Esophagus squamous epithelium (tissue), 5 donors: ENCODE results near the gene SPATA22. TPM values are rescaled to one million over a fixed set of nuclear protein-coding genes. Genes with fewer than 3 reads are reported as not detected.

Source experiments
- DNase-seq: peaks from one replicate; lab custom pipeline; 2025; lab: John Stamatoyannopoulos, UW
- H3K27ac ChIP-seq, 4 donors: fragments of 200-600 bp; sonication (generic); one replicate each; pipeline ENCODE4 v1.5.1; 2016 to 2019; ENCODE audit warnings: mild to moderate bottlenecking in 1 of 4
- H3K27me3 ChIP-seq, 4 donors: fragments of 200-600 bp; sonication (generic); 1 replicate in 3 of 4; 2 replicates in 1 of 4; pipeline versions ENCODE4 v1.5.1 to v1.6.0; 2017 to 2021; ENCODE audit warnings: antibody characterized with exemption in 1 of 4
- H3K36me3 ChIP-seq, 3 donors: fragments of 200-600 bp; sonication (generic); one replicate each; pipeline ENCODE4 v1.5.1; 2016 to 2019
- H3K4me1 ChIP-seq, 3 donors: fragments of 200-600 bp; sonication (generic); one replicate each; pipeline ENCODE4 v1.5.1; 2017 to 2019
- H3K4me3 ChIP-seq, 4 donors: fragments of 200-600 bp; sonication (generic); 1 replicate in 3 of 4; 2 replicates in 1 of 4; pipeline ENCODE4 v1.5.1; 2016 to 2019; ENCODE audit warnings: mild to moderate bottlenecking in 2 of 4, moderate library complexity in 1 of 4
- H3K9me3 ChIP-seq, 3 donors: fragments of 200-600 bp; sonication (generic); one replicate each; pipeline ENCODE4 v1.5.1; 2016 to 2019
- CTCF ChIP-seq, 6 experiments: fragments of 450-650 bp in 4 of 6; fragments of 200-600 bp in 2 of 6; sonication (generic) in 2 of 6; IDR thresholded peaks; one replicate each; pipeline ENCODE4 v1.5.1; 2016 to 2019; ENCODE audit warnings: antibody characterized with exemption in 6 of 6, mild to moderate bottlenecking in 4 of 6, moderate library complexity in 4 of 6
- POLR2A ChIP-seq, 4 donors: fragments of 450-650 bp; IDR thresholded peaks; one replicate each; pipeline ENCODE4 v1.6.1; 2017; ENCODE audit warnings: antibody characterized with exemption in 4 of 4, mild to moderate bottlenecking in 4 of 4, moderate library complexity in 3 of 4
- WGBS, 2 donors: methylation state at CpG; one replicate each; pipeline ENCODE4 v1.1.5; 2018; 5-methylcytosine and 5-hydroxymethylcytosine counted together
- intact Hi-C: fragments of 100-400 bp; cut with DNase I; formaldehyde crosslinking; loops from one replicate; pipeline ENCODE4 v1.15.0; 2022
- total RNA-seq, 4 donors: library from RNA; depleted of rRNA; stranded (reverse); fragments of >200 nt; gene quantifications; one replicate each; pipeline ENCODE4 v1.1.0, GENCODE V29; 2016
- donor health status: DM: yes; HTN: yes; CAD: no.

SPATA22 gene
- total RNA-seq, 4 donors from 2014 or later = 0.41 TPM; not detected in 3

- Histone ChIP-seq H3K27ac (no peak overlapping the region), H3K4me3 (no peak overlapping the region), H3K9me3 (no peaks in the 10 kb centered on the region), H3K4me1 (no peaks in the 10 kb centered on the region), H3K36me3 (no peaks in the 10 kb centered on the region), H3K27me3 (no peaks in the 10 kb centered on the region)
- 25 to 46% methylated on average over 2 of the region's 3 CpGs for WGBS, 2 donors
- intact Hi-C loops = no loop called here
- no peak for DNase-seq
- no peak for TF ChIP-seq CTCF (IDR thresholded peaks at IDR 0.05)
Measured at GRCh38 chr17:3482852-3483251, 11.2 kb upstream of the SPATA22 start.

GRCh38 chr17:3479988-3480387, 8.4 kb upstream of the SPATA22 start:
- TF ChIP-seq CTCF (IDR thresholded peaks at IDR 0.05) = no peak
- Histone ChIP-seq H3K9me3 (no peaks in the 10 kb centered on the region), H3K4me3 (no peak overlapping the region)

GRCh38 chr17:3475812-3476610, 4.4 kb upstream of the SPATA22 start, which contains the start of gene ASPA:
ASPA (plus strand) TSS chr17:3475997; CDS start chr17:3476160, 163 bp downstream.
- Histone ChIP-seq H3K9me3 (no peaks in the 10 kb centered on the region), H3K27ac (peak within 1 kb of the TSS; percentile 17 to 76 (median 66)), H3K4me1 (peaks cover 0 to 32% (median 0%) of the 10 kb centered on the region in 3 donors), H3K36me3 (no peaks in the 10 kb centered on the region), H3K4me3 (peak within 1 kb of the TSS; percentile 7 to 62 (median 40)), H3K27me3 (no peaks in the 10 kb centered on the region)
- DNase-seq = no peak
- WGBS, 2 donors = 16 to 20% methylated on average over 7 of the region's 7 CpGs
- TF ChIP-seq POLR2A (IDR thresholded peaks at IDR 0.05) (no peak), CTCF (IDR thresholded peaks at IDR 0.05) (no peak)
- intact Hi-C loops = no loop called here

More at GRCh38 chr17:3479988-3480387, 8.4 kb upstream of the SPATA22 start:
- Histone ChIP-seq H3K27me3 (no peaks in the 10 kb centered on the region), H3K36me3 (no peaks in the 10 kb centered on the region), H3K4me1 (peaks cover 0 to 22% (median 0%) of the 10 kb centered on the region in 3 donors), H3K27ac (no peak overlapping the region)
- intact Hi-C loops = no loop called here
- DNase-seq = no peak
- WGBS, 2 donors = 85 to 90% methylated on average over 3 of the region's 3 CpGs

- peak overlapping the region in 2 of 4 donors; percentile 38 to 62 for H3K4me3 ChIP-seq
- H3K9me3 ChIP-seq = no peaks in the 10 kb centered on the region
- no peaks in the 10 kb centered on the region for H3K36me3 ChIP-seq
- H3K27me3 ChIP-seq = no peaks in the 10 kb centered on the region
- intact Hi-C loops = no loop called here
- TF ChIP-seq POLR2A (IDR thresholded peaks at IDR 0.05) (no peak), CTCF (IDR thresholded peaks at IDR 0.05) (no peak)
- peak overlapping the region in 3 of 4 donors; percentile 60 to 76 (median 62) for H3K27ac ChIP-seq
- peaks cover 0 to 32% (median 0%) of the 10 kb centered on the region in 3 donors for H3K4me1 ChIP-seq
- 67 to 79% methylated on average over 4 of the region's 4 CpGs for WGBS, 2 donors
- DNase-seq = no peak
Measured at GRCh38 chr17:3475251-3475685, 3.6 kb upstream of the SPATA22 start.

- TF ChIP-seq CTCF (IDR thresholded peaks at IDR 0.05) (no peak), POLR2A (IDR thresholded peaks at IDR 0.05) (no peak)
- intact Hi-C loops = no loop called here
- no peak for DNase-seq
- Histone ChIP-seq H3K27ac (peak overlapping the region in 2 of 4 donors; percentile 60 to 62), H3K4me3 (no peak overlapping the region), H3K4me1 (peaks cover 0 to 32% (median 0%) of the 10 kb centered on the region in 3 donors), H3K9me3 (no peaks in the 10 kb centered on the region), H3K36me3 (no peaks in the 10 kb centered on the region), H3K27me3 (no peaks in the 10 kb centered on the region)
- WGBS, 2 donors = 31 to 34% methylated on average over 3 of the region's 3 CpGs
Measured at GRCh38 chr17:3474212-3474611, 2.6 kb upstream of the SPATA22 start.
